Measurements from ENCODE around the gene ENKD1. TPM values are rescaled to one million over a fixed set of nuclear protein-coding genes. Genes with fewer than 3 reads are reported as not detected.
A peak's percentile ranks its signal among the peaks of the same experiment; 100 is the strongest.

ENKD1 gene
- total RNA-seq, 1 experiment from 2014 or later: 22.6 TPM

DNA sequence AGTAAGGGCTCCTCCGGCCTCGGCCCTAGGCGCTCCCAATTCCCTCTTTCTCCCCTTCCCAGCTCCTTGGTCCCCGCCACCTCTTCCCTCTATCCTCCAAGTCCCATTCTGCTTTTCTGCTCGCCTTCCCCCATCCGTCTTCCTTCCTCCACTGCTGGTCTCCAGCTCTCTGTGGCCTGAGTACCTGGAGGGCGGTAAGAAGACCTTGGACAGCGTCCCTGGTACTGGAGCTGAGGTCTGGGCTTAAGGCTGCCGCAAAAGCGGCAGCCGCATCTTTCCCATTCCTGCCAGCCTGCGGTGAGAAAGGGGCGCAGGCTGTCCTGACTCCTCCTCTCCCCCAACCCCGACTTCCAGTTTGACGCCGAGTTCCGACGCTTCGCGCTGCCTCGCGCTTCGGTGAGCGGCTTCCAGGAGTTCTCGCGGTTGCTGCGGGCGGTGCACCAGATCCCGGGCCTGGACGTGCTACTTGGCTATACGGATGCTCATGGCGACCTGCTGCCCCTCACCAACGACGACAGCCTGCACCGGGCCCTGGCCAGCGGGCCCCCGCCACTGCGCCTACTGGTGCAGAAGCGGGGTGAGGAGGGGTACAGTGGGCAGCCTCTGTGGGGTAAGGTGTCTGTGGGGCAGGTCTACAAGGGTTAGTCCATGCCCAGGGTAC, 5.3 kb downstream of the ENKD1 start:
- CTCF ChIA-PET: interaction anchor here (1.5 to 2.1 kb wide), 3 partner anchors 100 to 140 kb away, joined by 4 to 15 read pairs (median 6); no protein-coding TSS in a partner anchor
- Mint-ChIP-seq H3K36me3 (ENCODE audit: insufficient read depth, unreplicated experiment) (peaks cover 62% of the 10 kb centered on the region), H3K9me3 (ENCODE audit: low read depth, unreplicated experiment) (no peaks in the 10 kb centered on the region), H3K4me1 (ENCODE audit: low read depth, unreplicated experiment) (no peaks in the 10 kb centered on the region), H3K27me3 (ENCODE audit: unreplicated experiment) (peaks cover under 1% of the 10 kb centered on the region), H3K4me3 (ENCODE audit: low read depth, unreplicated experiment) (peak overlapping the region; percentile 99), H3K27ac (ENCODE audit: unreplicated experiment) (peak overlapping the region; percentile 96)
- no TSS peak for BruUV-seq (replicated peaks)
- no peak for DNase-seq
- intact Hi-C loops (cut with micrococcal nuclease; ENCODE audit: unreplicated experiment): no loop called here
- TF ChIP-seq, protein P1, sequence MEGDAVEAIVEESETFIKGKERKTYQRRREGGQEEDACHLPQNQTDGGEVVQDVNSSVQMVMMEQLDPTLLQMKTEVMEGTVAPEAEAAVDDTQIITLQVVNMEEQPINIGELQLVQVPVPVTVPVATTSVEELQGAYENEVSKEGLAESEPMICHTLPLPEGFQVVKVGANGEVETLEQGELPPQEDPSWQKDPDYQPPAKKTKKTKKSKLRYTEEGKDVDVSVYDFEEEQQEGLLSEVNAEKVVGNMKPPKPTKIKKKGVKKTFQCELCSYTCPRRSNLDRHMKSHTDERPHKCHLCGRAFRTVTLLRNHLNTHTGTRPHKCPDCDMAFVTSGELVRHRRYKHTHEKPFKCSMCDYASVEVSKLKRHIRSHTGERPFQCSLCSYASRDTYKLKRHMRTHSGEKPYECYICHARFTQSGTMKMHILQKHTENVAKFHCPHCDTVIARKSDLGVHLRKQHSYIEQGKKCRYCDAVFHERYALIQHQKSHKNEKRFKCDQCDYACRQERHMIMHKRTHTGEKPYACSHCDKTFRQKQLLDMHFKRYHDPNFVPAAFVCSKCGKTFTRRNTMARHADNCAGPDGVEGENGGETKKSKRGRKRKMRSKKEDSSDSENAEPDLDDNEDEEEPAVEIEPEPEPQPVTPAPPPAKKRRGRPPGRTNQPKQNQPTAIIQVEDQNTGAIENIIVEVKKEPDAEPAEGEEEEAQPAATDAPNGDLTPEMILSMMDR (IDR thresholded peaks at IDR 0.05; ENCODE audit: unreplicated experiment): no peak

DNA sequence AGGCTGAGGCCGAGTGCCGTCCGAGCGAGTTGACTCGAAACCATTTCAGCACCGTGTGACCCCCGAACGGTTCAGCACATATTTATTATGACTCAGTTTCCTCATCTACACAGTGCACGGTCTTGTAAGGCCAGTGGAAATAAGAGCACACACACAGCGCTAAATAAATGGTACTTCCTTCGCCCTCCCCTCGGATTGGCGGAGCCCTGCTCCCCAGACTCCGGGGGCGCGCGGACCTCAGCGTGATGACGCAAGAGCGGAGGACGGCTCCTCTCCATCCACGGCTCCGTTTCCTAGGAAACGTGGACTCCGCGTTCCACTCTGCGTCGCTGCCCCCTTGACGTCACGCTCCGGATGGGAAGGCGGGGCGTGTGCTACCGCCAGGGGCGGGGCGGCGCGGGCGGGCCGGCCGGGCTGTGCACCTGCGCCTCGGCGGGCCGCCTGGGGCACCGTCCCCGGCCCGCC, 6.0 kb downstream of the ENKD1 start, which contains the start of gene PARD6A:
TSS of gene PARD6A (plus strand) at position 397 of the 465 bp plus-strand sequence. CDS start 79 bp downstream, outside the sequence.
- intact Hi-C loops (cut with micrococcal nuclease; ENCODE audit: unreplicated experiment): no loop called here
- H3K36me3 Mint-ChIP-seq (ENCODE audit: insufficient read depth, unreplicated experiment): peaks cover 59% of the 10 kb centered on the region
- no TSS peak for BruUV-seq (replicated peaks)
- peaks cover 6% of the 10 kb centered on the region for H3K27me3 Mint-ChIP-seq (ENCODE audit: unreplicated experiment)
- TF ChIP-seq, protein P1 (IDR thresholded peaks at IDR 0.05; ENCODE audit: unreplicated experiment): no peak
- no peaks in the 10 kb centered on the region for H3K9me3 Mint-ChIP-seq (ENCODE audit: low read depth, unreplicated experiment)
- H3K4me3 Mint-ChIP-seq (ENCODE audit: low read depth, unreplicated experiment): peak within 1 kb of the TSS; percentile 99
- no peaks in the 10 kb centered on the region for H3K4me1 Mint-ChIP-seq (ENCODE audit: low read depth, unreplicated experiment)
- peak; percentile 96 for DNase-seq
- CTCF ChIA-PET: interaction anchor here (0.6 to 2.1 kb wide), 14 partner anchors 10 to 358 kb away, joined by 3 to 15 read pairs (median 4); partner anchors contain the start of genes ATP6V0D1, CARMIL2 and GFOD2
- H3K27ac Mint-ChIP-seq (ENCODE audit: unreplicated experiment): peak within 1 kb of the TSS; percentile 96

DNA sequence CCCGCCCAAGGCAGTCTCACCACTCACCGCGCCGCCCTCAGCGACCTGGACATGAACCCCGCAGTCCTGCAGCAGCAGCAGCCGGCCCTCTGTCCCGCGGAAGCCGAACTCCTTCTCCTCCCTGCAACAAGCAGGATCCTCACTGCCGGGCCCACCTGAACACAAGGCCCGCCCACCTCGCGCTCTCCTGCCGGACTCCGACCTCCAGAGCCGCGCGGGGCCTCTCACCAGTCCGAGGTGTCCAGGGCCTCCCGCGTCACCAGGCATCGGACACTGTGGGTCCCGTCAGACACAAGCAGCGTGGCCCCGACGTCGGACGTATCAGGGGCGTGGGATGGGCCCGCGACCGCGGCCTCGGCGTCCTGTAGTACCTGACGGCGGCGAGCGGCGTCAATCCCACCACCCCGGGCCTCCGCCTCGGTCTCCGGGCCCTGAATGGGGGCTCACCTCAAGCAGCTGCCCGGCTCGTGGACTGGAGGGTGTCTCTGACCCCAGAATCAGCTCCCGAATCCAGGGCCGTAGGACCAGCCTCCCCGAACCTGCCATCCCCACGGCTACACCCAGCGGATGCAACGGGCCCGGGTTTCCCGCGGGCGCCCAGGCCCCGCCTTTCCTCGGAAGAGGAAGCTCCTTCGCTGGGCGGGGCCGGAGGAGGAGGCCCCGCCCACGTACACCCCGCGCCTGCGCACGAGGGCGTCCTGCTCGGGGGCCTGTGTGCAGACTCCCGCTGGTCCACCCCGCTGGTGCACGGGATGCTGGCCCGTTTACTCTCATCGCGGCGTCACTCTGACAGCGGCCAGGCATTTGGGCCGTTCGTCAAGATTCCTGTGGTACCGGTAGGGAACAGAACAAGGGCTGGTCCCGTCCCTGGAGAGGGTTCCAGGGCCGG, 6.6 kb downstream of the ENKD1 start, which contains the start of gene ACD:
TSS of gene ACD (minus strand) at position 586 of the 889 bp plus-strand sequence. CDS start at position 546, 40 bp downstream.
- Mint-ChIP-seq H3K27ac (ENCODE audit: unreplicated experiment) (peak within 1 kb of the TSS; percentile 96), H3K9me3 (ENCODE audit: low read depth, unreplicated experiment) (no peaks in the 10 kb centered on the region), H3K4me3 (ENCODE audit: low read depth, unreplicated experiment) (peak within 1 kb of the TSS; percentile 99), H3K27me3 (ENCODE audit: unreplicated experiment) (peaks cover 13% of the 10 kb centered on the region), H3K4me1 (ENCODE audit: low read depth, unreplicated experiment) (no peaks in the 10 kb centered on the region), H3K36me3 (ENCODE audit: insufficient read depth, unreplicated experiment) (peaks cover 55% of the 10 kb centered on the region)
- peak; percentile 97 for DNase-seq
- CTCF ChIA-PET: interaction anchor here (0.6 to 2.1 kb wide), 15 partner anchors 9 to 358 kb away, joined by 3 to 15 read pairs (median 4); partner anchors contain the start of genes ATP6V0D1, CARMIL2 and GFOD2
- intact Hi-C loops (cut with micrococcal nuclease; ENCODE audit: unreplicated experiment): no loop called here
- TF ChIP-seq, protein P1 (IDR thresholded peaks at IDR 0.05; ENCODE audit: unreplicated experiment): no peak
- BruUV-seq (replicated peaks): TSS peak; percentile 61
